GM18867 (cell line): Measurements from ENCODE around the gene CCDC54.

Source experiments
- ATAC-seq: cut with Tn5 transposase; IDR thresholded peaks from one replicate; pipeline ENCODE4 v1.9.1; 2021; ENCODE audit warnings: mild to moderate bottlenecking, moderate library complexity; ENCODE audit not compliant: unreplicated experiment

The CCDC54 gene

DNA sequence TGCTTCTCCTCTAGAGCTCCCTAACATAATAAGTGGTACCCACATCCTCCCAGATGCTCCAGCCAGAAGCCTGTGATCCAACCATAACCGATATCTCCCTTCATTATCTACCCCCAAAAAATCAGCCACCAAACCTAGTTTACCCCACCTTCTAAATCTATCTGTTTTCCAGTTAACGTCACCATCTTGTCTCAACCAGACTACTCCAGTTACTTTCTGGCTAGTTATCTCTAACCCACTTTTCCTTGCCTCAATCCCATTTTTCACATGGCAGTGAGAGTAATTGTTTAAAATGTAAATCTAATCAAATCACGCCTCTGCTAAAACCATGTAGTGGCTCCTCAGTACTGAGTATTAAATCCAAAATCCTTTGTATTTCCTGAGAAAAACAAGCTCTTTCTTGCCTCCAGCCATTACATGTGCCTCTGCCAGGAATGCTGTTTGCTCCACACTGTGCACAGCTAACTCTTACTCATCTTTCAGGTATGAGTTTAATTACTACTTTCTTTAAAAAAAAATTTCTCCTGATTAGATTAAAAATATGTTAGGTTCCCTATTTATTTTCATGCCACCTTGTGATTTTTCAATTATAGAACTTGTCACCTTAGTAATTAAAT, 15.4 kb downstream of the CCDC54 start:
- ATAC-seq = no peak

DNA sequence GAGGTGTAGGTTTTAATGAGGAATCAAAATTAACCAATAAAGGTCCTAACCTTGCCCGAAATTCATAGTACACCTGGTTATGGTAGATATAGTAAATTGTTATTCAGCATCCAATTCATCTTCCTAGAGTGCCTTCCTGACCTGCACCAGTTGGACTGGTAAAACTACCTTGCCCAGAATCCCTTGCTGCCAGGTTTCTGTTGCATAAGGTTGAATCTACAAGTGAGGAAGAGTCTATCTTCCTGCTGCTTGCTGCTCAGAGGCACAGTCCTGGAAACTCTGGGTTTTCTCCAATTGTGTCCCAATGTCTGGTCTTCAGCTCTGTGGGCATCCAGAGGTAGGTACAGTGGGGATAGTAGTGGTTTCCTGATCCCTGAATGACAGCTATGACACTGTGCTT, 17.3 kb downstream of the CCDC54 start:
- no peak for ATAC-seq

DNA sequence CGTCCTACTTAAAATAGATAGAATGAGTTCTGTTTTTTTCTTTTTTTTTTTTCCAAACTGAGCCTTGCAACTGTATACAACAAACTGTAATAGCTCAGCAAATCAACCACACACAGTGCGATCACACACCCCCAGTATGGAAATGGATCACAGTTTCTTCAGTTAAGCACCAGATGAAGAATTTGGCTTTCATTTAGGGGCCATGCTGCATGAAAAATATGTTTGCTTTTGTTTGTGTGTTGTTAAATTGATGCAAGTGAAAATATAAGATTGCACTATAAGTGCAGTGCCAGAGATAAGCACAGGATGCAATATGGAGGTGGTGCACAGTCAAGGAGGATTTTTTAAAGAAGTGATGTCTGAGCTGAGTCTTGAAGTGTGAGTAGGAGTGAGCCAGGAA, 17.8 kb downstream of the CCDC54 start:
- ATAC-seq = no peak

DNA sequence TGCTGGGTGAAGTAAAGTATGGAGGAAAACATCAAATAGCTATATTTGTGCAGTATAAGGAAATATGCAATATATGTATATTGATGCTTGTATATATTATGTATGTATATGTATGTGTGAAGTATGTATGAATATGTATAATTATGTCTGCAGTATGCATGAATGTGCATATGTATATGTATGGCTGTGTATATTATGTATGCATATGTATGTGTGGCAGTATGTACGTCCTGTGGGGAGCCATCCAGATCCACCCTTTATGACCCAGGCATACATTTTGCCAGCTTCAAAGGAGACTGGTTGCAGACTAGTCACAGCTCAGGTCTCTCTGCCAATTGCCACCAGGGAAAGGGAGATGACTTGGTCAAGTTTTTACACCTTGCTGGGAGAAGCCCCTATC, 24.1 kb downstream of the CCDC54 start:
- no peak for ATAC-seq

DNA sequence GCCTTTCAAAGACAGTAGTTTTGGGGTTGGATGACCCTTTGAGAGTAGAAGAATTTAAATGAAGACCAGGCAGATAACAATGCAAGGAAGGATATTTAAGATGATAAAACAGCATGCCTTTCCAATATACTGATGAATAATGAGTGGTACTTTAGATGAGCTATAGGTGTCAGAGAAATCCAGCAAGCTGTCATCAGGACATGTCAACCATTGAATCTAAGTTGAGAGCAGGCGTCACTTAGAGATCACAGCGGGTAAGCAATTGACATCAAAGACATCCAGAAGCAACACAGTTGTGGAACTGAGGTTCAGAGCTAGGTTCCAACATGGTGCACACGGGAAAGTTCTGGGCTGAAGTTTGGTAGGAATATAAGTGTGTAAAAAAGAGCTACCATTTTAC, 25.0 kb downstream of the CCDC54 start:
- ATAC-seq = no peak

DNA sequence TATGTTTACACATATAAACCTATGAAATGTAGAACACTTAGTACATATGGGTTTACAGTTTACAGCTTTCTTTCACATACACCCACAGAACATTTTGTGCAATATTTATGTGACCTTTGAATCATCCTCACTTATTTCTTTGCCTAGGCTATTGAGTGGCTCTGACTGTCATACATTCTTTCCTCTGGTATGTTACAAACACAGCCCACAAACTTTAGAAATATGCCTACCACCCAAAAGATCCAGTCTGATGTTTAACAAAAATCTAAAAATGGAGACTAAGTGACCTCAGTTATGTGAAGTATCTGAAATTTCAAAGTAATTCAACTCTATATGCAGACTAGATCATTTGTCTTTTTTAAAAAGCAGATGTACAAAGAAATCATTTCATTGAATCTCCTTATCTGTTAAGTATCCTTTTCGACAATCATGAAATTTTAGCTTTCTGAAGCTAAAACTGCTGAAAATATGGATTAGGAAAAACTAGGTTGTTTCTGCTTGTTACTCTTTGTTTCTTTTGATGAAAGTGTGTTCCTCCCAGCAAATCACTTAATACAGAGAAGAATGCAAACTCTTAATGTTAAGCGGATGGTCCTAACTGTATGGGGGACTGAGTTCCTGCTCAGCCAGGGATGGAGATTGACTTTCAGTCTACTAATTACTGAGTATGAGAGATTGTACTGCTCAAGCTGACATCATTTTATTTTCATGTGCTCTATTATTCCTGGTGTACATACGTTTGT, 27.7 kb downstream of the CCDC54 start:
- no peak for ATAC-seq

DNA sequence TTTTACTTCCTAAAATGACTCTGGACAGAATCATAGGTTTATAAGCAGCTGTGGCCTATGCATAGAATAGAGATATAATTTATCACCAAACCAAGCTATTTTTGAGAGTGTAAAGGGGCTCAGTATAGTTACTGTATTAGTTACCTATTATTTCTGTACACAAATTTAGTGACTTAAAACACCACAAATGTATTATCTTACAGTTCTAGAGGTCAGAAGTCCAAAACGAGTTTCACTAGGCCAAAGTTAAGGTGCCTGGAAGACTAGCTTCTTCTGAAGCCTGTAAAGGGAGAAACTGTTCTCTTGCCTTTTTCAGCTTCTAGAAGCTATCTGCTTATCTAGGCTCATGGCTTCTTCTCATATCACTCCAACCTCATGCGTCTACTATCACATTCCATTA, 30.1 kb downstream of the CCDC54 start:
- no peak for ATAC-seq

DNA sequence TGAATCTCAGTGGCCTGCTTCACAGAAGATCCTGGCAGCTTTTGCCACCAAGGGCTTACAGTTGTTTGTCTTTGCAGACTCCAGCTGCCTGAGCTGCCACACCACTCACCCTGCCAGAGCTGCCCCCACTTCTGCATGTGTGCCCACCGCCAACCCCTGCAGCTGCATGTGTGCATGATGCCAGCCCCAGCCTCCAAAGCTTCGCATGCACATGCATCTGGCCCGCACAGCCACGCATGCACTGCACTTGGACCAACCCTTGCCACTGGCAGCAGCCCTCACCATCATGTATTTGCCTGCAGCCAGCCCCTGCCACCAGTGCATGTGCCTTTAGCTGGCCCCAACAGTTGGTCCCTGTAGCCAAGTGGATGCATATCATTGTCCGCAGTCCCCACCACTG, 31.3 kb downstream of the CCDC54 start:
- no peak for ATAC-seq

DNA sequence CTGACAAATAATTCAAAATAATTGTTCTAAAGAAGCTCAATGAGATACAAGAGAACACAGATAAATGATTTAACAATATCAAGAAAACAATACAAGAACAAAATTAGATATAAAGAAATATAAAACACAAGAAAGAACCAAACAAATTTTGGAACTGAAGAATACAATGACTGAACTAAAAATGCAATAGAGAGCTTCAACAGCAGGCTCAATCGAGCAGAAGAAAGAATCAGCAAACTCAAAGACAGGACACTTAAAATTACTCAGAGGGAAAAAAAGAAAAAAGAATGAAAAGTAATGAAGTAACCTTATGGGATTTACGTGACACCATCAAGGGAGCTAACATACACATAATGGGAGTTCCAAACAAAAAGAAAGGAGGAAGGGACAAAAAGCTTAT, 32.1 kb downstream of the CCDC54 start:
- no peak for ATAC-seq

DNA sequence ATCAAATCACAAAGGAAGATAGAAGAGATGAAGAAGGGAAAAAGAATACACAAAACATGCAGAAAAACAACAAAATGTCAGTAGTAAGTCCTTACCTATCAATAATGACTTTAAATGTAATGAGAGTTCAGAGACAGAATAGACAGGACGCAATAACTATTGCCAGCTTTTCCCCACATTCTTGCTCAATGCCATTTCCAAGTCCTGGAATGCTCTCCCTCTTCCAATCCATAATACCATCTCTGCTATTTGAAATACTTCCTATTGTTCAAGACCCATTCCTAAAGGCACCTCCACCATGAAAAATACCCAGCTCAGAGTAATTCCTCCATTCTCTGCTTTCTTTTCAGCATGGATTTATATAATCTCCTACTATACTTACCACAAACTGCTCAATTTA, 33.4 kb downstream of the CCDC54 start:
- no peak for ATAC-seq

DNA sequence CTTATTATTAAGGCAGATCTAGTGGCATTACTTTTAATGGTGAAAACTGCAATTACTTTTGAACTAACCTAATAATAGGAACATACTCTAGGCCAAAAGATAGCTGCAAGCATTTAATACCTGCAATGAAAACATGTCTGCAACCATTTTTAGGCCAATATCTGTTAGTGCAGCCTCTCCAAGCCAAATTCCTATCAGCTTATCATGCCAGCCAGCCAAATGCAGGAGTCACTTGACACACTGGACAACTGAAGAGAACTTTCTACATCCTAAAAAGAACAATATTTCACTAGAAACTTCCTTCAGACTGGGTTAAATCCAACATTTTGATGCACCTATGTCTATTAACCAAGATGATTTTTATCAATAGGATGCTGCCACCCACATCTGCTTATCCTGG, 33.8 kb downstream of the CCDC54 start:
- no peak for ATAC-seq

DNA sequence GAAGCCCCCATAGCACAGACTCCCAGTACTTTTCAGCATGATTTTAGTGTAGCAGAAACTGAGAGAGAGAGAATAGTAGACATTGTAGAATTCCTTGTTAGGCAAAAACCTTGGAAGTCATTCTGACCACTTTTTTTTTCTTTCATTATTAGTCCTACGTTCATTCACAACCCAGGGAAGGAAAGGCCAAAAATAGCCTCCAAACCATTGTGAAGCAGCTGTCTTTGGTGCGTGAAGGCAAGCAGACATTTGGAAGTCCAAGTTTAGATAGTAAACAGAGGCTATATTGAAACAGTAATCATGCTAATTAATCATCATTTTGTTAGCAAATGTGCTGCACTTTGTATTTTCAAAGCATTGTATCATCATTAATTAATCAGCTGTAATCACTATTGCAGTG, 34.5 kb downstream of the CCDC54 start:
- no peak for ATAC-seq

DNA sequence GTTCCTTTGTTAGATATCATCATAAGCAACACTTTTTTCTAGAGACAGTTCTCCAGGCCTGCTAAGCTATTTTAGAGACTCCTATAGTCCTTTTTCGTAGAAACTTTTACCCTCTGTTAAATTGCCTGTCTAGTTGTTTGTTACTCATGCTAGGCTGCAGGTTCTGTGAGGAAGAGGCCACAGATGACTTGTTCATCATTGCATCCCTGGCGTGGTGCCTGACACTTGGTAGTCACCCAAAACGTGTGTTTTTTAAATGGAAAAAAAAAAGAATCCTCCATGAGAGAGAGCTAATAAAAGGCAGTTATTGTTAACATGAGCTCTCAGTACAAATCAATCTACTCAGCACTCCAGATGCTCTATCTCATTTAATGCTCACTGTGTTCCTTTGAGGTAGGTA, 35.1 kb downstream of the CCDC54 start:
- no peak for ATAC-seq

DNA sequence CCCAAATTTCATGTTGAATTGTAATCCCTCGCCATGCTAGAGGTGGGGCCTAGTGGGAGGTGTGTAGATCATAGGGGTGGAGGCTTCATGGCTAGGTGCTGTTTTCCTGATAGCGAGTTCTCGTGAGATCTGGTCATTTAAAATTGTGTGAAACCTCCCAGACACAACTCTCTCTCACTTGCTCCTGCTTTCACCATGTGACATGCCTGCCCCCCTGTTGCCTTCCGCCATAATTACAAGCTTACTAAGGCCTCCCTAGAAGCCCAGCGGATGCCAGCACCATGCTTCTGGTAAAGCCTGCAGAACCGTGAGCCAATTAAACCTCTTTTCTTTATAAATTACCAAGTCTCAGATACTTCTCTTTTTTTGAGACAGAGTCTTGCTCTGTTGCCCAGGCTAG, 36.0 kb downstream of the CCDC54 start:
- no peak for ATAC-seq

DNA sequence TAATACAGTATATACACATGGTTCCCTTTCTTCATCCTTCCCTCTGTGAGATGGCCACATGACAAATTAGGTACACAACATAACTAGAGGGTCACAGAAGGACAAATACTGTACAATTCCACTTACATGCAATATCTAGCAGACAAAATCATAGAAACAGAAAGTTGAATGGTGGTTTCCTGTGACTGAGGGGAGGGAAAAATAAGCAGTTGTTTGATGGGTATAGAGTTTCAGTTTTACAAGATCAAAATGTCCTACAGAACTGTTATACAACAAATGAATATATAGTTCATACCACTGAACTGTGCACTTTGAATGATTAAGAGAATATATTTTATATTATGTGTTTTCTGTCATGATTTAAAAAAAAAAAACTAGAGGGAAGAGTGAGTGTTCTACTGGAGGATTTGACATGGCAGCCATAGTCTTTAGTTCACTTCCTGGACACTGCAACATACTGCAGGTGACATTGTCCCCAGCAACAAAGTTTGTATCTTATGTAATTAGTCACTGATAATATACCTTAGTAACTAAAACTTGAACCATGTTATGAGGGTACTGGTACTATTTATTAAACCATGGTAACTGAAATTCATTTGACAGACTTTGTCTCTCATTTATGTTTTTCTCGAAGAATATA, 37.2 kb downstream of the CCDC54 start:
- ATAC-seq = peak; percentile 92

DNA sequence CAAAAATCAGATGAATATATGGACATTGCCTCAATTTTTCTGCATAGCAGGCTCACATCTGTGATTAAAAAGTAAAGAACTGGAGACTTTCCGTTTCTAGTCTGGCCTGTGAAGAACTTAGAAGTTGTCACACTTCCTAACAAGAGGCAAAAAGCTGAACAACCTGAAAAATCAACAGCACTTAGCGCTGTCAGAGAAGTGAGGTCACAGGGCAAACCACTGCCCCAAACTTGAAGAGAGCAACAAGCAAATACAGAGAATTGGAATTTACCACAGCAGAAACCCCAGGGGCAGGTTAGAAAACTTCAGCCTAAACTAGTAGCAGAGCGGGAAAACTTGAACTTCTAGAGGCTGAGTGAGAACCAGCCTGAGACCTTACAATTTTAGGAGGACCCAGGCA, 38.9 kb downstream of the CCDC54 start:
- no peak for ATAC-seq

DNA sequence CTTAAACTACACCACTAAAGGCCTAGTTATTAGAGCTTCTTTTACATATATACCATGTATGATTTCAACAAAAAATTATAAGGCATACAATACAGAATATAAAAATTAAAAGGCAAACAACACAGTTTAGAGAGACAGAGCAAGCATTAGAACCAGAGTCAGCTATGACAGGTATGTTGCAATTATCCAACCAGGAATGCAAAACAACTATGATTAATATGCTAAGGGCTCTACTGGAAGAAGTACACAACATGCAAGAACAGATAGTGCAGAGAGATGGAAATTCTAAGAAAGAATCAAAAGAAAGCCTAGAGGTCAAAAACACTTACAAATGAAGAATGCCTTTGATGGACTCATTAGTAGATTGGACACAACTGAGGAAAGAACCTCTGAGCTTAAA, 39.6 kb downstream of the CCDC54 start:
- no peak for ATAC-seq

DNA sequence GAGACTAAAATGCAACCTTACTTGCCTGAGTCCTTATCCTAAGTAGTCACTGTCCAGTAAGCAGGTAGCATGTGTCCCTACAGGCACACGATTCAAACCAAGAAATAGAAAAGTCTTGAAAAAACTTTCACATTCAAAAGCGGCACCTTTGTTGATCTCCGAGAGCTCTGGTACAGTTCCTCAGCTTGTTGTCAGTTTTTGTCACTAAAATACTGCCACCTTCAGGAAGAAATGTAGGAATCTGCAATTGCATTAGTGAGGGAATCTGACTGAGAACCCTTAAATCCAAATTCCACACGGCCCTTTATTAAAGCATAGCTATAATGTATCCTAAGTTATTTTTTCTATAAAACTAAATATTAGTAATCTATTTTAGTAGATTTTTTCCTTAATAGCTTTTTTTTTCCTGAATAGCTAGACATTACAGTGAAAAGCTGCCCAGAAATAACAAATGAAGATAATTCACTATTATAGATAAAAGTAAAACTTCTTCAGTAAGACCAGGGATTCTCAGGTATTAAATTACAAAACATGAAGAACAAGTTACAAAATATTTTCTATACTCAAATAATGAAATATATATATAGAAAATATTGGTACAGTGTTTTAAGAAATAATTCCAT, 44.0 kb downstream of the CCDC54 start:
- peak; percentile 90 for ATAC-seq

DNA sequence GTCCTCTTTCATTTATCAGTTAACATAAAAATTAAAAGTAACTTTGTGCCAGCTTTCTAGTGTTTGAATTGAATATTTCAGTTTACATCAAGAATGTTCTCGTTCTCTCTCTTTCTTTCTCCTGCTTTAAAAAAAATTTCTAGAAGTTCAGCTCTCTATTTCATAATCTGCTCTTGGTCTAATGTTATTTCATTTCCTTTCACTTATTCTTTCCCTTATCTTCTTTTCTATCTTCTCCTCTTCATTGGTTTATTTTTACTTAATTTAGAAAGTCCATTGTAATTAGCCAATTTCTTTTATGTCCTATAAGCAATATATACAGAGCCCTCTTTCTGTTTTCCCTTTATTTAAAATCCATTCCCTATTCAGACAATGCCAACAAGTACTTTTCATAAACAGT, 44.6 kb downstream of the CCDC54 start:
- ATAC-seq = no peak

DNA sequence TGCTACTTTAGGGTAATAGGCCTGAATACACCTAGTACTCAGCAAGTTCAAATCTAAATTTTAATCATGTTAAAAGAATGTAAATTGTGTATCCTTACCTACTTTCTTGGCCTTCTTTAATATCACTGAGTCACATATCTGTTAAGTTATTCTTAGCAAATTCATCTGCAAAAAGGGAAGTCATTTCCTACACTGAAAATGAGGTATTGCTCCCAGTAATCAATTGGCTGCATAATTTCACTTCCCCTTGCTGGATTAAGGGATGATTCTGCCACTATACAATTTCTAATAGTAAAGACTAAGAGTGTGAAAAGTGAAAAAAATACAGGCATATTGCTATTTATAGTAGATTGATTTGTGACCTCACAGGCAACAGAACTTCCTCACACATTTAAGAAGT, 47.8 kb downstream of the CCDC54 start:
- ATAC-seq = no peak

DNA sequence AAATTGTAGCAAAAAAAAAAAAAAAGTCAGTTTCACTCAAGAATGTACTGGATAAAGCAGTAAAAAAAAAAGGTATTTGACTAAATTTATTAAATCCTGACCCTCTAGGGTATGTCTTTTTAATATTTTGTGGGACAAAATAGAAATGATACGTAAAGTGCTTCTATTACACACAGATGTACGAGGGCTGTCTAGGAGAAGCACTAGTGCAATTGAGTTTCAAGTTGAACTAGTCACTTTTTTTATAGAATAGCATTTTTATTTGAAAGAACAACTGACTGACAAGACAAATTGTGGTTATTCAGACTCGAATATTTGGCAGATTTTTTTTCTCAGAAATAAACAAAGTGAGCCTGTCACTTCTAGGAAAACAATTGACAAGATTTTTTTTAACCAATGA, 49.0 kb downstream of the CCDC54 start:
- no peak for ATAC-seq
